Right lobe of liver (tissue), 6 donors: ENCODE results near the gene P2RY14. TPM values are rescaled to one million over a fixed set of nuclear protein-coding genes. Genes with fewer than 3 reads are reported as not detected.

Source experiments
- ATAC-seq, 4 donors: fragments of 200-7000 bp; cut with Tn5 transposase; one replicate each; pipeline ENCODE4 v1.9.1; 2020; ENCODE audit warnings: mild to moderate bottlenecking in 4 of 4, moderate library complexity in 4 of 4
- DNase-seq, 3 donors: peaks; one replicate each; pipeline ENCODE4 v3.0.0-alpha.2; 2020
- H3K27ac ChIP-seq, 3 donors: fragments of 200-600 bp; one replicate each; pipeline ENCODE4 v1.8.0; 2022
- H3K27me3 ChIP-seq, 2 donors: fragments of 200-600 bp; one replicate each; pipeline ENCODE4 v1.8.0; 2022
- H3K36me3 ChIP-seq, 4 donors: fragments of 200-600 bp; sonication (generic) in 1 of 4; one replicate each; pipeline versions ENCODE4 v1.5.1 to v1.8.0; 2017 to 2022; ENCODE audit warnings: control low read depth in 1 of 4
- H3K4me1 ChIP-seq, 4 donors: fragments of 200-600 bp; sonication (generic) in 1 of 4; one replicate each; pipeline versions ENCODE4 v1.5.1 to v1.8.0; 2017 to 2022; ENCODE audit warnings: control low read depth in 1 of 4
- H3K4me3 ChIP-seq, 3 donors: fragments of 200-600 bp; one replicate each; pipeline ENCODE4 v1.8.0; 2022
- H3K9me3 ChIP-seq, 4 donors: fragments of 200-600 bp; sonication (generic) in 1 of 4; one replicate each; pipeline versions ENCODE4 v1.5.1 to v1.8.0; 2017 to 2022; ENCODE audit warnings: control low read depth in 1 of 4
- POLR2A ChIP-seq: fragments of 450-650 bp; IDR thresholded peaks from one replicate; pipeline ENCODE4 v1.6.1; 2017; ENCODE audit warnings: antibody characterized with exemption, mild to moderate bottlenecking
- WGBS: methylation state at CpG from one replicate; pipeline ENCODE4 v1.1.6; 2018; ENCODE audit warnings: low coverage, low lambda C conversion rate; ENCODE audit not compliant: insufficient coverage; ENCODE audit errors: missing lambda C conversion rate; 5-methylcytosine and 5-hydroxymethylcytosine counted together
- intact Hi-C, 2 donors: fragments of 100-400 bp; cut with DNase I; formaldehyde crosslinking; loops; one replicate each; pipeline versions ENCODE4 v1.11.2 to v1.14.1; 2022
- total RNA-seq, 6 experiments: library from RNA; depleted of rRNA in 2 of 6; stranded (reverse); fragments of >200 nt in 2 of 6; fragmentation: NEBNext Ultra II Directional in 3 of 6; extraction: Animal tissue kit (Norgen Biotek cat#: 25700) in 3 of 6; gene quantifications; one replicate each; pipeline versions ENCODE4 v1.1.0 to v1.2.4, GENCODE V29; 2016 to 2023
- TF ChIP-seq, protein P1 (sequence below), 4 donors: fragments of 200-600 bp in 3 of 4; fragments of 450-650 bp in 1 of 4; IDR thresholded peaks; one replicate each; pipeline versions ENCODE4 v1.5.1 to v1.8.0; 2016 to 2022; ENCODE audit warnings: antibody characterized with exemption in 4 of 4, mild to moderate bottlenecking in 2 of 4
- donor health status: DM: no; HTN: yes; CAD: no.
- donor health status: DM: no; HTN: no; CAD: no.
- donor health status: DM: no; HTN: no; CAD: no.
- donor health status: DM: no; HTN: yes; CAD: no.
- donor health status: DM: no; HTN: yes; CAD: no.

P2RY14 gene
- total RNA-seq, 6 experiments from 2014 or later: 0.12 to 0.18 (median 0.12) TPM; not detected in 3

DNA sequence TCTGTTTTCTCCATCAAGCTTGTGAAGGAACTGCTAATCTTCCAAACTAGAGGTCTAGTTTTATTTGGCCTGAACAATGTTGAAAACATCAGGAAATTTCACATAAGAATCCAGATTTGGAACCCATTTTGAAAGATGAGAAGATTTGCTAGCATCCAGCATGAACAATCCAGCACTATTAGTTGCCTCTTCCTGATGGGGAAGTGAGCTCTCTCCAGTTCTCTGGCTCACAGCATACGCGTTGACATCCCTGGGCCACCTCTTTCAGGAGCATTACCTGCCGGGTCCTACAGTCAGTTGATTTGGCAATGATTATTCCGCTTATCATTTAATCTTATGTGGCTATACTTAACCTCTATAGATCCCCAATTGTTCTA is 27.4 kb upstream of the P2RY14 start:
- ATAC-seq (no peak), DNase-seq (no peak)
- TF ChIP-seq POLR2A: no peak
- TF ChIP-seq, protein P1, sequence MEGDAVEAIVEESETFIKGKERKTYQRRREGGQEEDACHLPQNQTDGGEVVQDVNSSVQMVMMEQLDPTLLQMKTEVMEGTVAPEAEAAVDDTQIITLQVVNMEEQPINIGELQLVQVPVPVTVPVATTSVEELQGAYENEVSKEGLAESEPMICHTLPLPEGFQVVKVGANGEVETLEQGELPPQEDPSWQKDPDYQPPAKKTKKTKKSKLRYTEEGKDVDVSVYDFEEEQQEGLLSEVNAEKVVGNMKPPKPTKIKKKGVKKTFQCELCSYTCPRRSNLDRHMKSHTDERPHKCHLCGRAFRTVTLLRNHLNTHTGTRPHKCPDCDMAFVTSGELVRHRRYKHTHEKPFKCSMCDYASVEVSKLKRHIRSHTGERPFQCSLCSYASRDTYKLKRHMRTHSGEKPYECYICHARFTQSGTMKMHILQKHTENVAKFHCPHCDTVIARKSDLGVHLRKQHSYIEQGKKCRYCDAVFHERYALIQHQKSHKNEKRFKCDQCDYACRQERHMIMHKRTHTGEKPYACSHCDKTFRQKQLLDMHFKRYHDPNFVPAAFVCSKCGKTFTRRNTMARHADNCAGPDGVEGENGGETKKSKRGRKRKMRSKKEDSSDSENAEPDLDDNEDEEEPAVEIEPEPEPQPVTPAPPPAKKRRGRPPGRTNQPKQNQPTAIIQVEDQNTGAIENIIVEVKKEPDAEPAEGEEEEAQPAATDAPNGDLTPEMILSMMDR (IDR thresholded peaks at IDR 0.05): no peak
- no peaks in the 10 kb centered on the region for H3K36me3 ChIP-seq
- H3K27me3 ChIP-seq: no peaks in the 10 kb centered on the region
- no peak overlapping the region for H3K27ac ChIP-seq
- peaks cover 0 to 3% (median 0%) of the 10 kb centered on the region in 4 donors for H3K9me3 ChIP-seq
- no peak overlapping the region for H3K4me3 ChIP-seq
- intact Hi-C loops: no loop called here
- H3K4me1 ChIP-seq: no peaks in the 10 kb centered on the region
- WGBS: 96% methylated on average over 4 of the region's 4 CpGs

DNA sequence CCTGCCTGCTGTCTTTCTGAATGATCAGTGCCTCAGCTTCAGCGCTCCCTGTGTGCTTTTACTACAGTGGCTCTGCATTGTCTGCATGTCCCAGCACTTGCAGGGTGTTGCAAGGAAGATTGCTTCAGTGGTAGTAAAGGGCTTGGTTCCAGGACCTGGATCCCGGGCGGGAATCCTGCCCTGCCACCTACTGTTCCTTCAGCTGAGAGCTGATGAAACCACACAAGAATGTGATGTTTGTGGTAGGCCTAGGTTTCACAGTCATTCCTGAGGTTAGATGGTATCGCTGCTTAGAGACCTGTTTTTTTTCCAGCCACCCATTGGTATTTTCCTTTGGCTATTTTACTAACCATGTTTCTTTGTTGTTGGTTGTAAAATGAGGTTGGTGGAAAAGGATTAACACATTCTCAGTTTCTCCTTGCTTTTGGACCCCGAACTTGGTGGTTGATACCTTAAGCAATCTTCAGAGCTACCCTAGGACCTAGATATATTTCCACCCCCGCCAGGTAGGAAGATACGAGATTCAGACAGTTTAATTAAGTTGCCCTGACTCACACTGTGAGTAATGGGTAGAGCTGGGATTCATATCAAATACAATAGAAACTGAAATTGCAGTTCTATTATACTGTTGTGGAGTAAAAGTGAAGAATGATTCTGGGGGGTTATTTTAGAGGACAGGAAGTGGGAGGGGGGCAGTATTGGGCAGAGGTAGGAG is 26.9 kb upstream of the P2RY14 start:
- ATAC-seq (peak; percentile 59 to 98 (median 80)), DNase-seq (peak; percentile 60 to 66 (median 60))
- Histone ChIP-seq H3K36me3 (no peaks in the 10 kb centered on the region), H3K9me3 (peaks cover 0 to 3% (median 0%) of the 10 kb centered on the region in 4 donors), H3K27me3 (no peaks in the 10 kb centered on the region), H3K4me1 (no peaks in the 10 kb centered on the region), H3K27ac (no peak overlapping the region), H3K4me3 (no peak overlapping the region)
- 78% methylated on average over 4 of the region's 7 CpGs for WGBS
- TF ChIP-seq, protein P1 (IDR thresholded peaks at IDR 0.05): peak in 1 of 4 donors; percentile 28
- no peak for TF ChIP-seq POLR2A
- intact Hi-C loops: no loop called here

DNA sequence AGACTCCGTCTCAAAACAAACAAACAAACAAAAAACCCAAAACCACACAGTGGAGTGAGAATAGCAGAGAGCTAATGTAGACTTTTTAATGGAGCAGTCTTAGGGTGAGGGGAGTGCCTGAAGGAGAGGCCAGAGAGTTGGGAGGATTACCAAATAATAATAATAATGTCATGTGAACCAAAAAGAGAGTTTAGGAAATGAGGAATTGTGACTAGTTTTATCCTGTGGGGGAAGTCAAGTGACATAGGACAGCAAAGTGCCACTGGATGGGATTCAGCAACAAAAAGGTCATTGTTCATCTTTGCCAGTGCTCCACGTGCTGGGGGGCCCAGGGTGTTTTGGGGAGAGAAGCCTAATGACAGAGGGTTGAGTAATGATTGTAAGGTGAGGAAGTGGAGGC is 25.4 kb upstream of the P2RY14 start:
- Histone ChIP-seq H3K9me3 (peaks cover 0 to 3% (median 0%) of the 10 kb centered on the region in 4 donors), H3K4me1 (no peaks in the 10 kb centered on the region), H3K36me3 (no peaks in the 10 kb centered on the region), H3K4me3 (no peak overlapping the region), H3K27ac (no peak overlapping the region), H3K27me3 (no peaks in the 10 kb centered on the region)
- WGBS: 57% methylated on average over 2 of the region's 2 CpGs
- ATAC-seq (no peak), DNase-seq (no peak)
- intact Hi-C loops: no loop called here
- TF ChIP-seq, protein P1 (IDR thresholded peaks at IDR 0.05): no peak
- no peak for TF ChIP-seq POLR2A

DNA sequence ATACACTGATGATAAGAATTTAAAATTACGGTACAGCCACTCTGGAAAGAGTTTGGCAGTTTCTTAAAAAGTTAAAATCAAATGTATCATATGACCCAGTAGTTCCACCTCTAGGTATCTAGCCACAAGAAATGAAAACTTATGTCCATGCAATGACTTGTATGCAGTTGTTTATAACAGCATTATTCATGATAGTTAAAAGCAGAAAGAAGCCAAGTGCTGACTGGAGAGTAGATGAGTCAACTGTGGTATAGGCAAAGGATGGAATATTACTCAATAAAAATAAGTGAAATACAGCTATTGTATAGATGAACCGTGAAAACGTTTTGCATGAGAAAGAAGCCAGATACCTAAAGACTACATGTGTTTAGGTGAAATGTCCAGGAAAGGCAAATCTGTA is 23.4 kb upstream of the P2RY14 start:
- Histone ChIP-seq H3K9me3 (peaks cover 0 to 3% (median 0%) of the 10 kb centered on the region in 4 donors), H3K36me3 (no peaks in the 10 kb centered on the region), H3K4me3 (no peak overlapping the region), H3K4me1 (no peaks in the 10 kb centered on the region), H3K27me3 (no peaks in the 10 kb centered on the region), H3K27ac (no peak overlapping the region)
- ATAC-seq (no peak), DNase-seq (no peak)
- intact Hi-C loops: no loop called here
- TF ChIP-seq POLR2A: no peak
- TF ChIP-seq, protein P1 (IDR thresholded peaks at IDR 0.05): no peak
- 74% methylated on average over 3 of the region's 3 CpGs for WGBS
